IMR-90 (cell line): Measurements from ENCODE around the gene DCAF11. TPM values are rescaled to one million over a fixed set of nuclear protein-coding genes. Genes with fewer than 3 reads are reported as not detected.

Experiments used
- ATAC-seq: fragments of 200-7000 bp; cut with Tn5 transposase; 2 replicates; pipeline ENCODE4 v1.9.1; 2020; ENCODE audit warnings: low read depth, mild to moderate bottlenecking, moderate library complexity
- BruUV-seq: library from RNA; stranded (reverse); fragments of 400-500 nt; replicated peaks from 2 replicates; lab custom pipeline; 2021; lab: Mats Ljungman, UMichigan
- CTCF ChIA-PET: fragments of 300-600 bp; formaldehyde crosslinking; extraction: SDS; loops from one replicate; lab custom pipeline; 2021; ENCODE audit warnings: antibody characterized with exemption; lab: Yijun Ruan, JAX
- POLR2A ChIA-PET: fragments of 300-600 bp; sonication (Branson Sonifier 250); formaldehyde crosslinking; loops from one replicate; lab custom pipeline; 2022; ENCODE audit warnings: antibody characterized with exemption; ENCODE audit not compliant: unreplicated experiment; lab: Charles Lee
- DNase-seq: peaks from one replicate; pipeline ENCODE4 v3.0.0; 2013
- H2AFZ ChIP-seq: replicated peaks from 2 replicates; pipeline ENCODE3; 2013; ENCODE audit warnings: low read length, mild to moderate bottlenecking; ENCODE audit not compliant: poor library complexity
- H2AK5ac ChIP-seq: 2 replicates; pipeline ENCODE4 v1.6.1; 2013; ENCODE audit warnings: low read depth, low read length, inconsistent platforms
- H2AK9ac ChIP-seq: replicated peaks from 2 replicates; pipeline ENCODE3; 2013; ENCODE audit warnings: mild to moderate bottlenecking, low read depth, low read length, moderate library complexity; ENCODE audit not compliant: poor library complexity
- H2BK120ac ChIP-seq: 2 replicates; pipeline ENCODE4 v1.6.1; 2013; ENCODE audit warnings: low read depth, low read length, inconsistent platforms
- H2BK15ac ChIP-seq: 3 replicates; pipeline ENCODE4 v1.6.1; 2013; ENCODE audit warnings: low read depth, low read length, inconsistent platforms
- H2BK20ac ChIP-seq: 2 replicates; pipeline ENCODE4 v1.6.1; 2013; ENCODE audit warnings: low read depth, mild to moderate bottlenecking, inconsistent platforms, low read length, moderate library complexity
- H2BK5ac ChIP-seq: 2 replicates; pipeline ENCODE4 v1.6.1; 2013; ENCODE audit warnings: mild to moderate bottlenecking, low read depth, low read length, inconsistent platforms; ENCODE audit not compliant: poor library complexity, severe bottlenecking
- H3K14ac ChIP-seq: replicated peaks from 2 replicates; pipeline ENCODE4 v1.6.1; 2013; ENCODE audit warnings: low read depth, low read length, inconsistent platforms
- H3K18ac ChIP-seq: 2 replicates; pipeline ENCODE4 v1.6.1; 2013; ENCODE audit warnings: low read depth, low read length, control low read depth
- H3K23ac ChIP-seq: 2 replicates; pipeline ENCODE4 v1.6.1; 2013; ENCODE audit warnings: low read depth, low read length, inconsistent platforms
- H3K27ac ChIP-seq: 2 replicates; pipeline ENCODE4 v1.5.1; 2013; ENCODE audit warnings: mild to moderate bottlenecking, control low read depth, low read length; ENCODE audit not compliant: insufficient read depth
- H3K27me3 ChIP-seq: 2 replicates; pipeline ENCODE4 v1.6.1; 2013; ENCODE audit warnings: low read length; ENCODE audit not compliant: control insufficient read depth, insufficient read depth
- H3K36me3 ChIP-seq: 2 replicates; pipeline ENCODE4 v1.6.1; 2013; ENCODE audit warnings: low read length, mixed read lengths; ENCODE audit not compliant: control insufficient read depth, insufficient read depth
- H3K4ac ChIP-seq: 2 replicates; pipeline ENCODE4 v1.6.1; 2013; ENCODE audit warnings: low read depth, low read length, inconsistent platforms
- H3K4me1 ChIP-seq: 2 replicates; pipeline ENCODE4 v1.6.1; 2013; ENCODE audit warnings: low read length, mixed read lengths; ENCODE audit not compliant: control insufficient read depth, insufficient read depth
- H3K4me2 ChIP-seq: 2 replicates; pipeline ENCODE4 v1.6.1; 2013; ENCODE audit warnings: low read depth, mild to moderate bottlenecking, control low read depth, low read length, moderate library complexity
- H3K4me3 ChIP-seq: 2 replicates; pipeline ENCODE4 v1.5.1; 2013; ENCODE audit warnings: low read depth, mild to moderate bottlenecking, control low read depth, low read length, moderate library complexity; ENCODE audit not compliant: insufficient read depth
- H3K56ac ChIP-seq: 2 replicates; pipeline ENCODE4 v1.6.1; 2013; ENCODE audit warnings: low read length, inconsistent platforms; ENCODE audit not compliant: insufficient read depth; ENCODE audit errors: extremely low read depth
- H3K79me1 ChIP-seq, 2 experiments: 2 replicates each; pipeline ENCODE4 v1.6.1; 2013; ENCODE audit warnings: low read length in 2 of 2, inconsistent platforms in 1 of 2, low read depth in 1 of 2
- H3K9ac ChIP-seq: 2 replicates; pipeline ENCODE4 v1.6.1; 2013; ENCODE audit warnings: low read depth, low read length, control low read depth
- H3K9me1 ChIP-seq: 2 replicates; pipeline ENCODE4 v1.6.1; 2013; ENCODE audit warnings: low read length, inconsistent platforms; ENCODE audit not compliant: insufficient read depth
- H3K9me3 ChIP-seq: 2 replicates; pipeline ENCODE4 v1.6.1; 2013; ENCODE audit warnings: low read length; ENCODE audit not compliant: control insufficient read depth, insufficient read depth
- H4K20me1 ChIP-seq: 2 replicates; pipeline ENCODE4 v1.6.1; 2013; ENCODE audit warnings: low read length, inconsistent platforms; ENCODE audit not compliant: insufficient read depth
- H4K5ac ChIP-seq: 2 replicates; pipeline ENCODE4 v1.6.1; 2013; ENCODE audit warnings: mild to moderate bottlenecking, low read depth, low read length, control low read depth
- H4K8ac ChIP-seq, 2 experiments: 2 replicates each; pipeline ENCODE4 v1.6.1; 2013; ENCODE audit warnings: low read depth in 2 of 2, low read length in 2 of 2, control low read depth in 1 of 2, inconsistent platforms in 1 of 2
- H4K91ac ChIP-seq: 2 replicates; pipeline ENCODE4 v1.6.1; 2013; ENCODE audit warnings: low read depth, low read length, inconsistent platforms; ENCODE audit not compliant: insufficient read depth
- BHLHE40 ChIP-seq: fragments of 150-350 bp; IDR thresholded peaks from 2 replicates; pipeline ENCODE4 v1.6.1; 2016; ENCODE audit warnings: mild to moderate bottlenecking, low read depth, low read length
- CEBPB ChIP-seq: IDR thresholded peaks from 2 replicates; pipeline ENCODE4 v1.6.1; 2012; ENCODE audit warnings: low read depth, low read length, improper control_type of control experiment
- CHD1 ChIP-seq: IDR thresholded peaks from 2 replicates; pipeline ENCODE4 v1.6.1; 2012; ENCODE audit warnings: low read depth, low read length, improper control_type of control experiment
- CTCF ChIP-seq: conservative IDR thresholded peaks from 2 replicates; pipeline ENCODE4 v1.5.1; 2012; ENCODE audit warnings: mild to moderate bottlenecking, low read depth, low read length, improper control_type of control experiment
- ELK1 ChIP-seq: fragments of 150-350 bp; IDR thresholded peaks from 2 replicates; pipeline ENCODE4 v1.6.1; 2016; ENCODE audit warnings: low read depth, mild to moderate bottlenecking, low read length, moderate library complexity, borderline replicate concordance
- FOS ChIP-seq: fragments of 150-350 bp; IDR thresholded peaks from 2 replicates; pipeline ENCODE4 v1.6.1; 2016; ENCODE audit warnings: low read depth, low read length
- MAZ ChIP-seq: IDR thresholded peaks from 2 replicates; pipeline ENCODE4 v1.6.1; 2012; ENCODE audit warnings: low read depth, mild to moderate bottlenecking, low read length, improper control_type of control experiment, moderate library complexity, borderline replicate concordance
- MXI1 ChIP-seq: IDR thresholded peaks from 2 replicates; pipeline ENCODE4 v1.6.1; 2012; ENCODE audit warnings: low read depth, mild to moderate bottlenecking, low read length, moderate library complexity, borderline replicate concordance
- NFE2L2 ChIP-seq: fragments of 150-350 bp; IDR thresholded peaks from 2 replicates; pipeline ENCODE4 v1.6.1; 2016; ENCODE audit warnings: low read depth, mild to moderate bottlenecking, low read length
- POLR2A ChIP-seq: IDR thresholded peaks from 2 replicates; pipeline ENCODE4 v1.6.1; 2012; ENCODE audit warnings: mild to moderate bottlenecking, low read depth, low read length
- RAD21 ChIP-seq: IDR thresholded peaks from 2 replicates; pipeline ENCODE4 v1.6.1; 2012; ENCODE audit warnings: low read length, improper control_type of control experiment
- RCOR1 ChIP-seq: IDR thresholded peaks from 2 replicates; pipeline ENCODE4 v1.6.1; 2012; ENCODE audit warnings: mild to moderate bottlenecking, low read length, improper control_type of control experiment; ENCODE audit not compliant: insufficient replicate concordance
- RFX5 ChIP-seq: IDR thresholded peaks from 2 replicates; pipeline ENCODE4 v1.8.0; 2012; ENCODE audit warnings: low read depth, mild to moderate bottlenecking, low read length, moderate library complexity
- SMC3 ChIP-seq: fragments of 150-350 bp; IDR thresholded peaks from 2 replicates; pipeline ENCODE4 v1.6.1; 2016; ENCODE audit warnings: low read depth, mild to moderate bottlenecking, antibody characterized with exemption, low read length, moderate library complexity
- USF2 ChIP-seq: fragments of 150-350 bp; IDR thresholded peaks from 2 replicates; pipeline ENCODE4 v1.6.1; 2017; ENCODE audit warnings: mild to moderate bottlenecking, antibody characterized with exemption, low read length, low read depth
- WGBS, 2 experiments: methylation state at CpG; one replicate each; pipeline versions ENCODE4 v1.1.5 to v1.1.7; 2013; ENCODE audit warnings: missing lambda C conversion rate in 2 of 2; ENCODE audit not compliant: insufficient read length in 1 of 2; ENCODE audit errors: extremely low coverage in 2 of 2; 5-methylcytosine and 5-hydroxymethylcytosine counted together
- dilution Hi-C: fragments of 300-500 bp; cut with HindIII; formaldehyde crosslinking; loops from one replicate; pipeline ENCODE4 v1.14.3; 2018; ENCODE audit warnings: low sequenced_read_pairs; ENCODE audit not compliant: unreplicated experiment
- in situ Hi-C: fragments of 300-500 bp; cut with MboI; formaldehyde crosslinking; loops from 3 replicates; pipeline ENCODE4 v1.14.3; 2019; ENCODE audit warnings: low sequenced_read_pairs, inconsistent platforms, mixed read lengths
- intact Hi-C: fragments of 100-400 bp; cut with micrococcal nuclease; formaldehyde crosslinking; loops from 2 replicates; pipeline ENCODE4 v1.10.0; 2022
- polyA plus RNA-seq, 3 experiments: library from polyadenylated mRNA; depleted of rRNA; stranded (reverse); fragments of >200 nt; gene quantifications; 2 replicates each; pipeline ENCODE4 v1.2.3, GENCODE V29; 2012; ENCODE audit warnings: low replicate concordance in 1 of 3
- total RNA-seq: library from RNA; depleted of rRNA; stranded (reverse); fragments of >200 nt; gene quantifications from 2 replicates; pipeline ENCODE4 v1.2.3, GENCODE V29; 2012

Gene DCAF11
- total and polyA plus RNA-seq, 2 of the 4 experiments (the other 2 are of a cell fraction): 21.0 to 52.0 TPM

GRCh38 chr14:24150061-24150460, 35.5 kb downstream of the DCAF11 start:
- Histone ChIP-seq H4K20me1 (peaks cover 10% of the 10 kb centered on the region), H3K9me1 (peaks cover 3% of the 10 kb centered on the region; the same call in 1 of the 2 replicates), H3K4me1 (peaks cover 9% of the 10 kb centered on the region), H2AK5ac (no peak overlapping the region), H3K79me1 (peaks cover 26 to 50% of the 10 kb centered on the region in 2 experiments), H2BK20ac (no peak overlapping the region), H2BK5ac (no peak overlapping the region), H3K4me2 (no peak overlapping the region), H3K9ac (no peak overlapping the region), H4K8ac (no peak overlapping the region), H2AFZ (no peak overlapping the region), H3K23ac (no peak overlapping the region), H3K27me3 (no peaks in the 10 kb centered on the region), H2BK120ac (no peak overlapping the region), H3K36me3 (peaks cover 43% of the 10 kb centered on the region), H2AK9ac (no peak overlapping the region), H3K18ac (no peak overlapping the region), H3K14ac (no peak overlapping the region), H2BK15ac (no peak overlapping the region), H3K9me3 (no peaks in the 10 kb centered on the region), H3K56ac (no peak overlapping the region), H3K4me3 (no peak overlapping the region), H3K4ac (no peak overlapping the region), H4K5ac (no peak overlapping the region), H4K91ac (no peak overlapping the region), H3K27ac (no peak overlapping the region)
- no peak for TF ChIP-seq MXI1
- TF ChIP-seq RFX5: no peak
- no peak for TF ChIP-seq ELK1
- no peak for TF ChIP-seq RCOR1
- no peak for TF ChIP-seq SMC3
- no peak for TF ChIP-seq POLR2A
- TF ChIP-seq BHLHE40: no peak
- no peak for TF ChIP-seq NFE2L2
- no peak for TF ChIP-seq MAZ
- TF ChIP-seq RAD21: no peak
- TF ChIP-seq USF2: no peak
- no peak for TF ChIP-seq FOS
- no peak for TF ChIP-seq CEBPB
- no peak for TF ChIP-seq CTCF
- TF ChIP-seq CHD1: no peak
- 88% methylated on average over 6 of the region's 9 CpGs; no CpG with 5 or more reads in 1 of the 2 experiments for WGBS, 2 experiments
- no TSS peak for BruUV-seq
- in situ Hi-C loops: no loop called here
- intact Hi-C loops: no loop called here
- dilution Hi-C loops: no loop called here
- CTCF ChIA-PET: interaction anchor here (0.5 to 4.3 kb wide), 2 partner anchors 10 to 11 kb away, joined by 3 to 14 read pairs; partner anchors contain the start of gene IRF9
- DNase-seq (no peak), ATAC-seq (no peak)
- POLR2A ChIA-PET: interaction anchor here (0.7 kb wide), 1 partner anchor 11 kb away, joined by 3 read pairs; the partner anchor contains the start of gene IRF9
